GM06990 (cell line): ENCODE results near the gene CCDC86.
"Not testable (repeated sequence)": the region's sequence is repeated elsewhere in the genome, so short reads cannot be mapped to it uniquely, and the experiment has no call there.

ENCODE experiments used
- DNase-seq: peaks from one replicate; pipeline ENCODE4 v3.0.0-alpha.2; 2011; ENCODE audit not compliant: insufficient read length; ENCODE audit errors: extremely low read depth
- H3K27me3 ChIP-seq: replicated peaks from 2 replicates; pipeline ENCODE4 v1.6.0; 2011; ENCODE audit warnings: low read length; ENCODE audit not compliant: control insufficient read depth, insufficient read depth
- H3K36me3 ChIP-seq: 2 replicates; pipeline ENCODE4 v1.5.1; 2011; ENCODE audit warnings: low read length; ENCODE audit not compliant: control insufficient read depth, insufficient read depth
- H3K4me3 ChIP-seq: replicated peaks from 2 replicates; pipeline ENCODE4 v1.5.1; 2011; ENCODE audit warnings: low read depth, mild to moderate bottlenecking, control low read depth, low read length
- CTCF ChIP-seq: IDR thresholded peaks from 2 replicates; pipeline ENCODE4 v1.5.1; 2011; ENCODE audit warnings: low read length, control low read depth, mild to moderate bottlenecking, inconsistent platforms; ENCODE audit not compliant: insufficient read depth, poor library complexity, severe bottlenecking

CCDC86 gene

GRCh38 chr11:60813324-60813723 lies 28.6 kb upstream of the CCDC86 start:
- no peak overlapping the region for H3K4me3 ChIP-seq
- DNase-seq: no peak
- no peaks in the 10 kb centered on the region for H3K27me3 ChIP-seq
- TF ChIP-seq CTCF: no peak
- H3K36me3 ChIP-seq: no peaks in the 10 kb centered on the region

GRCh38 chr11:60814112-60814511 lies 27.8 kb upstream of the CCDC86 start:
- DNase-seq: no peak
- Histone ChIP-seq H3K36me3 (no peaks in the 10 kb centered on the region), H3K27me3 (no peaks in the 10 kb centered on the region; the same call in 1 of the 2 replicates), H3K4me3 (no peak overlapping the region)
- TF ChIP-seq CTCF: no peak

GRCh38 chr11:60816590-60817157 lies 25.2 kb upstream of the CCDC86 start:
- Histone ChIP-seq H3K36me3 (no peaks in the 10 kb centered on the region), H3K4me3 (no peak overlapping the region), H3K27me3 (no peaks in the 10 kb centered on the region; the same call in 1 of the 2 replicates)
- TF ChIP-seq CTCF: no peak
- no peak for DNase-seq

GRCh38 chr11:60818057-60818456 lies 23.9 kb upstream of the CCDC86 start:
- DNase-seq: no peak
- no peaks in the 10 kb centered on the region; the same call in 1 of the 2 replicates for H3K27me3 ChIP-seq
- no peak for TF ChIP-seq CTCF
- no peaks in the 10 kb centered on the region for H3K36me3 ChIP-seq
- H3K4me3 ChIP-seq: no peak overlapping the region

- no peaks in the 10 kb centered on the region for H3K36me3 ChIP-seq
- H3K27me3 ChIP-seq: no peaks in the 10 kb centered on the region; the same call in 1 of the 2 replicates
- peak; percentile 29 for DNase-seq
- TF ChIP-seq CTCF: no peak
- no peak overlapping the region for H3K4me3 ChIP-seq
Observed at GRCh38 chr11:60821827-60822599, 19.9 kb upstream of the CCDC86 start.

GRCh38 chr11:60823745-60824306 lies 18.1 kb upstream of the CCDC86 start:
- H3K4me3 ChIP-seq, H3K27me3 ChIP-seq, H3K36me3 ChIP-seq, DNase-seq: not testable (repeated sequence)
